Posterior vena cava (tissue), 2 donors: ENCODE data around the gene THAP9. TPM values are rescaled to one million over a fixed set of nuclear protein-coding genes. Genes with fewer than 3 reads are reported as not detected.
"Not testable (repeated sequence)": the region's sequence is repeated elsewhere in the genome, so short reads cannot be mapped to it uniquely, and the experiment has no call there.

Experiments used
- DNase-seq: peaks from one replicate; pipeline ENCODE4 v3.0.0-alpha.2; 2020; ENCODE audit warnings: low spot score
- intact Hi-C, 2 donors: fragments of 100-400 bp; cut with DNase I; formaldehyde crosslinking; loops; one replicate each; pipeline versions ENCODE4 v1.14.1 to v1.14.2; 2022 to 2023
- total RNA-seq, 2 donors: library from RNA; stranded (reverse); fragmentation: NEBNext Ultra II Directional; extraction: Animal tissue kit (Norgen Biotek cat#: 25700); gene quantifications; one replicate each; pipeline ENCODE4 v1.2.1, GENCODE V29; 2021
- donor health status: DM: yes; HTN: yes; CAD: no.
- donor health status: DM: yes; HTN: yes; CAD: no.

Gene THAP9
- total RNA-seq, 2 donors from 2014 or later = 2.9 to 4.4 TPM

DNA sequence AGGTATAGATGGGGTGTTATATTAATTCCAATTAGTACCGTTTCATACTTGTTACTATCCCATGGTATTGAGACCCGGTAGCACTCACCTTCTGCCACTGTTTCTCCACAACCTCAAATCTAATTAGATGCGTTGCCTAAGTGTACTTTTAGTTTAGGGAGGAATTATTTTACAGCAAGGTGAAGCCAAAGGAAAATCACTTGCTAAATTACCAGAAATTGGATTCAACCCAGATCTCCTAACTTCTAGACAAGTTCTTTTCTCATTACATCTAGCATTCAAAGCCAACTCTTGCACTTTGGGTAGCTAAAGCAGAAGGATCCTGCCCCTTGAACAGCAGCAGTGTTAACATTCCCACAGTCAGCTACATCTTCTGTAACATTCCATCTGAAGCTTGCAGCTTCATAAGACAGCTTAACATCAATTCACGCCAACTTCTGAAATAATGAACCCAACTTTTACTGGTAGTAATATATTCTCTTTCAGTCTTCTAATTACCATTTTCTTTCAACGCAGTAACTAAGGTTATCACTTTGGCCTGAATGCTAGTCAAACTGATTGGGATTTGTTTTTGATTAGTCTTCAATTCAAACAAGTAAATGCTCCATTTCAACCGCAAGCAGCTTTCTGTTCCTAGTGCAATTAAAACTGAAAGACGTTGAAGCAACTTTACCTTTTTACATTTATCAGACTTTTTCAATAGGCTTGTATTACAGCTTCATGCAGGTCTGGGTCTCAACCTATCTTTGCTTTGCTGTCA lies 8.6 kb upstream of the THAP9 start:
- intact Hi-C loops = no loop called here
- DNase-seq = no peak

DNA sequence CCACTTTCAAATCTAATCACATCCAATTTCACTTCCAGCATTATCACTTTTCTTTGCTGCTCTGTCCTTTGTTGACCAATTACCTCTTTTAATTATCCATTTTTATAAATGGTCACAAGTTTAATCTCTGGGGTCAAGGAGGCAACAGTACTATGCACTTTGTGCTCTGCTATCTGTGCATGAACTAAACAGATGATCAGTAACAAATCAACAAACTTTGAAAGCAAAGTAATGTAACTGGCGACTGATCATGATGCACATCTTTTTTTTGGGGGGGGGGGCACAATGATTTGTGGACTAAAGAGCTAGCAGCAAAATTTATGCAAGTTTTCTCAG lies 8.1 kb upstream of the THAP9 start:
- intact Hi-C loops = no loop called here
- no peak for DNase-seq

DNA sequence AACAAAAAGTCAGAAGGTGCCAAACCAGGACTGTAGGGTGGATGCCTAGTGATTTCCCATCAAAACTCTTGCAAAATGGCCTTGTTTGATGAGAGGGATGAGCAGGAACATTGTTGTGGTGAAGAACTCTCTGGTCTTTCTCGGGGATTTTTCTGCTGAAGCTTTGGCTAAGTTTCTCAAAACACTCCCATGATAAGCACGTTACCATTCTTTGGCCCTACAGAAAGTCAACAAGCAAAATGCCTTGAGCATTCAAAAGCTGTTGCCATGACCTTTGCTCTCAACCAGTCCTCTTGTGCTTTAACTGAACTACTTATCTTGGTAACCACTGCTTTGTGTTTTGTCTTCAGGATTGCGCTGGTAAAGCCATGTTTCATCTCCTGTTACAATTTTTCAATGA lies 6.6 kb upstream of the THAP9 start:
- intact Hi-C loops = no loop called here
- DNase-seq = no peak

DNA sequence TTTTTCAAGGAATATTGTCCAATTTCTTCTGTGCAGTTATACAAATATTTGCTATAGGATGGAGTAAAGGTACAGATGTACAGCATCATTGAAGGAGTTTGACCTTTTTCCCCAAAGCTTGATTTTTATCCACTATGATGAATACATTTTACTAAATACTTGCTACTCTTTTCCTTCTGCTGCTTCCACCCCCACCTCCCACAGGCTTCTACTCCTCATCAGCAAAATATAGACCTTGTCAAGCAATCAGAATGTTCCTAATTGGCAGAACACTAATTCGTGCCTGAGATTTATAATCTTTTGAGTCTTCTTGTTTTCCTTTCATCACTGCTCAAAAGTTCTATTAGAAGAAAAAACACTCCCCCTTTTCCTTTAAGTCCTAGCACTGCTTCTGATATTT lies 3.8 kb upstream of the THAP9 start:
- no peak for DNase-seq
- intact Hi-C loops = no loop called here

DNA sequence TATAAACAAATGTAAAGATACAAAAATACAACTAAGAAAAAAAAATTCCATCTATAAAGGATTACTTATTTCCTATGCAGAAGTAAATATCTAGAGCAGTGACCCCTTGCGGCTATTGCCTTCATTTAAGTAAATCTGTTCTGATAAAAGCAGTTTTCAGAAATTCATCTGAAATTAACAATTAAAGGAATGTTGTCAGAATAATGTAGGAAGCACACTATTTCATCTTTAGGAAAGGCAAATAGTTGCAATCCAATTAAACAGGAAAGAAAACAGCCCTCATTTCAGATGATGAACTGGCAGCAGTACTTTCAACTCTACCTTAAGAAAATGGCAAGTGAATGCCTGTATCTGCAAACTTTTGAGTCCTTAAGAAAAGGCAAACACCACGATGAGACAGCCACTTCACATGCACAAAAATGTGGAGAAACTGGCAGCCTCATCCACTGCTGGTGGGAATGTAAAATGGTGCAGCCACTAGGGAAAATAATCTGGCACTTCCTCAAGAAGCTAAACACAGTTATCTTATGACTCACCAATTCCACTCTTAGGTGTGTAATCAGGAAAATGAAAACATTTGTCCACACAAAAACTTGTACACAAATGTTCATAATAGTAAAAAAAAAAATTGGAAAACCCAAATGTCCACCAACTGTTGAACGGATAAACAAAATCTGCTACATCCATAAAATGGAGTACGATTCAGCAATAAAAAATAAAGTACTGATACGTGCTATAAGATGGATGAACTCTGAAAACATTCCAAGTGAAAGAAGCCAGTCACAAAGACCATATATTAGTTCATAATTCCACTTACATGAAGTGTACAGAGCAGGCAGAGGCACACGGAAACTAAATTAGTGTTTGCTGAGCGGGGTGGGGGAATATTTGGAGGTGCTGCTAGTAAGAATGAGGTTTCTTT lies 2.0 kb upstream of the THAP9 start:
- intact Hi-C loops = no loop called here
- DNase-seq = peak; percentile 31

DNA sequence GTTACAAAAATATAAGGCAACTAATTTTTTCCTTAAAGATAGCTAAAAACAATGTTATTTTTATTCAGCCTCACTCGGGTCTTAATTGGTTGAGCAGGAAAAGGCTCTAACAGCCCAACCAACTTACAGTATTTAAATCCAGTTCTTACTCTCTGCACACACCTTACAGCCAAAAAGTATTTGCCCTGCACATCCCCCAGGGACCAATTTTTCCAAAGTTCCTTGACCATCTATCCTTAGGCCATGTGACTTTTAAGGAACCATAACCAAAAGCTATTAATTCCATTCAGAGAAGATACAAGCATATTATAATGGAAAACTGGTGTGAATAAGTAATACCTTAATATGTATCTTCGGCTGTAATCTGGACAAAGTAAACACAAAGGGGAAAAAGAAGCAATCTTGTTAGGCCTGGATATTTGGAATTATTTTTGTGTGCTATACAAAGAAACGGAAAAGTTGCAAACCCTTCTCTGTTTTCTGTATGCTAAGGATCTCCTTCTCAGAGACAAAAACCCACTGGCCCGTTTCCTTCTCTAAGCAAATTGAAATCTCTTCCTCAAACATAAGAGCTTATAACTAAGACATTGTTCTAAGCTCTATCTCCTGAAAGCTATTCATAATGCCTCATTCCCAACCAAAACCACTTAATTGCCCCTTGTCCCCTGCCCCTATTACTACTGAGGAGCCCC lies 1.0 kb upstream of the THAP9 start:
- DNase-seq = no peak
- intact Hi-C loops = no loop called here

DNA sequence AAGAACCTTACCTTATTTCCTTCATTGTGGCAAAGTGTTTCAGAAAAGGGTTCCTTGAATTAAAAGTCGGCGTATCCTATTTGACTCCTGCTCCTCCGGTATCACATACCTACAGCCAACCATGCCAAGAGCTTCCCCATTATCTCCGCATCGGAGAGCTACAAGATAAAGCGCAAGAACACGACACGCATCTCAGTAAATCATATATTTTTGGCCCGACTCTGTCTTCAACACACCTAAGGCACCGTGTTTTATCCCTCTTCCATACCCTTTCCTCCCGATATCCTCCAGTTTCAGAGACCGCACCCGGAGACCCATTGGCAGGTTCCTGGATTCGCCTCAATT lies 497 bp upstream of the THAP9 start:
- intact Hi-C loops = no loop called here
- DNase-seq = no peak

DNA sequence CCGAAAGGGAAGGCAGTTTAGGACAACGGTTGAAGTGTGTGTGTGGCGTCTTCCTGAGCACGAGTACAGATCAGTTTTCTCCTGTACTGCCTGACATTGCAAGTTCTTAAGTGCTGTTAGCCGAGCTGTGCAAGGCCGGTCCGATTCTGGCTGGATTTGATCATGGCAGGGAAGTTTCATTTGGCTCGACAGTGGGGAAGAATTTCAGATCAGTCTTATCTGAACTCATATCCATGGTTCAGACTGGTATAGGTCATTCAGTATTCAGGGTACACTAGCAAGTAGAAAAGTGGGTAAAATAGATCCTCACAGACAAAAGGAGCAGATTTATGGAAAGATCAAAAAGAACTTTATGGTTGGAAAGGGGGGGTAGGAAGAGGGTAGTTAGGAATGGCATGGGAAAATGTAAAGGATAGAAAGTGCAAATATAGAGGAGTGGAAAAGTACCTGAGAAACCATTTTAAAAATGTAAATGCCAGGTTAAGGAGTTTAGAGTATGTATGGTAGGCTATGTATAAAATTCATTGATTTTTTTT lies 716 bp downstream of the THAP9 start:
- DNase-seq = no peak
- intact Hi-C loops = no loop called here

DNA sequence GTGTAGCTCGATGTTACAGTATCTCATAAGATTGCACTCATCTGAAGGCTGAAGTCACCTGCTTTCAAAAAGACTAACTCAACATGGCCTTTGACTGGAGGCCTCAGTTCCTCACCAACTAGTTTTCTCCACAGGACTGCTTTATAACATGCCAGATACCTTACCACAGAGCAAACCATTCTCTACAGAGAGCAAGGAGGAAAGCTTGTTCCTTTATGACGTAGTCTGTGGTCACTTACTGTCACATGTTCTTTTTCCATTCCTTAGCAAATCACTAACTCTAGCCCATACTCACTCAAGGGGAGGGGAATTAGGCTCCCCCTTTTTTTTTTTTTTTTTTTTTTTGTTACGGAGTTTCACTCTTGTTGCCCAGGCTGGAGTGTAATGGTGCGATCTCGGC lies 3.2 kb downstream of the THAP9 start:
- DNase-seq = no peak
- intact Hi-C loops = no loop called here

DNA sequence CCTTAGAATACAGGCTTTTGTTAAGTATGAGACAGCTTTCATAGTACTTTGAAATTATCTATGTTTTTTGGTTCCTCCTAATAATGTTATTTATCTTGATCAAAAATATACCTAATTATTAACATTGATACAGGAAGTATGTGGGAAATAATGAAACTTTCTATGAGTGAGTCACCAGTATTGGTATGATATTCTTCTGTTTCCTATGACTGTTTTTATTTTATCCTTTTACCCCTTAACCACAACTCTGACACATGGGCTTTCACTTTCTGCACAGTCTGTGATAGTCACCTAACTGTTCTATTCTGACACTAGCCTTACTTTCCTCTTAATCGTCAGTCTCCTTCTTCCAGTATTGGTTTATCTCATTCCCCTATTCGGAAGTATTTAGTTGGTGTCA lies 4.7 kb downstream of the THAP9 start:
- no peak for DNase-seq
- intact Hi-C loops = no loop called here

DNA sequence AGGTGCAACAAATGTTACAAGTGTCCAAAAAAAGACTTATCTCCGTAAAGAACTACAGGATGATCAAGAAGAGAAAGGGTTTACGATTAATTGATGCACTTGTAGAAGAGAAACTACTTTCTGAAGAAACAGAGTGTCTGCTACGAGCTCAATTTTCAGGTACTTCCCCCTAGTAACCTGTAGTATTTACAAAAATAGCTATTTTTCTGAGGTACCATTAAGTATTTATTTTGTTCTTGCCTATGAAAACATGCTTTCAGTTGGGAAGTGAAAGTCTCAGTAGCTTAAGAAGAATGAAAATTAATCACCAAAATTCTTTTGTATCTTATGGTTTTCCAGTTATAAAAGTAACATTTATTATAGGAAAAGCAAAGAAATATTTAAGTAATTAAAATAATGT lies 5.9 kb downstream of the THAP9 start:
- DNase-seq = no peak
- intact Hi-C loops = no loop called here

DNA sequence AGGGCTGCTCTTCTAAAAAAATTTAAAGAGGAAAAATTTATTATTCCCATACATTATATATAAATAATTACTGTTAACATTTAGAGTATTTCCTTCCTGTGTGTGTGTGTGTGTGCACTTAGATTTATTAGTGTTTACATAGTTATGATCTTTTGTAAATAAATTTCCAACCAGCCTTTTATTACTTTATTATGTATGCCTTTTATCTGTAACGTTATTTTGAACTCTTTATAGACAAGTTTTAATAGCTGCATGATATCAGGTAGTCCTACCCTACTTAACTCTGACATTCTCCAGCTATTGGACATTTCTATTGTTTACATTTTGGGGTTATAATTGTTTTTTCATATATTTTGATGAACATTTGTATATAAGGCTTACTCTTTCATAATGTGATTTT lies 8.8 kb downstream of the THAP9 start:
- DNase-seq = no peak
- intact Hi-C loops = no loop called here

DNA sequence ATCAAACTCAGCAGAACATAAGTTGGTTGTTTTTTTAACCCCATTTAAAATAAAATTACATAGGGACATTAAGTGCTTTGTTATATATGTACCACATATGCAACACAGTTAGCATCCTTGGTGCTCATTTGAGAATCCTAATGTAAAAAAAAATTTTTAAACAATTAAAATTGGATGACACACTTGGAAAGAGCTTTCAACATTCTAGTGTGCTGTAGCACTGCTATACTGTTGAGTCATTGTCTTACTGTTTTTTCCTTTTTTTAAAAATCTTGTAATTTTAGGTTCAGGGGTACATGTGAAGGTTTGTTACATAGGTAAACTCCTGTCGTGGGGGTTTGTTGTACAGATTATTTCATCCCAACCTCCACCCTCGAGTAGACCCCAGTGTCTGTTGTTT lies 12.8 kb downstream of the THAP9 start:
- intact Hi-C loops = no loop called here
- DNase-seq = no peak

DNA sequence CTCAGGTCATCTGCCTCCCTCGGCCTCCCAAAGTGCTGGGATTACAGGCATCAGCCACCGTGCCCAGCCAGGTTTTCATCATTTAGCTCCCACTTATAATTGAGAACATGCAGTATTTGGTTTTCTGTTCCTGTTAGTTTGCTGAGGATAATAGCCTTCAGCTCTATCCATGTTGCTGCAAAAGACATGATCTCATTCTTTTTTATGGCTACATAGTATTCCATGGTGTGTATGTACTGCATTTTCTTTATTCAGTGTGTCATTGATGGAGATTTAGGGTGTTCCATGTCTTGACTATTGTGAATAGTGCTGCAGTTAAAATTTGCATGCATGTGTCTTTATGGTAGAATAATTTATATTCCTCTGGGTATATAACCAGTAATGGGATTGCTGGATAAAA lies 13.4 kb downstream of the THAP9 start:
- not testable (repeated sequence) for DNase-seq

DNA sequence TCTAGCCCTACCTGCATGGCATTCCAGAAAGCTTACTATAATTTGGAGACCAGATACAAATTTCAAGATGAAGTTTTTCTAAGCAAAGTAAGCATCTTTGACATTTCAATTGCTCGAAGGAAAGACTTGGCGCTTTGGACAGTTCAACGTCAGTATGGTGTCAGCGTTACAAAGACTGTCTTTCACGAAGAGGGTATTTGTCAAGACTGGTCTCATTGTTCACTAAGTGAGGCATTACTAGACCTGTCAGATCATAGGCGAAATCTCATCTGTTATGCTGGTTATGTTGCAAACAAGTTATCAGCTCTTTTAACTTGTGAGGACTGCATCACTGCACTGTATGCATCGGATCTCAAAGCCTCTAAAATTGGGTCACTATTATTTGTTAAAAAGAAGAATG lies 17.6 kb downstream of the THAP9 start:
- DNase-seq = no peak
- intact Hi-C loops = no loop called here

More for the DNA sequence above, 13.4 kb downstream of the THAP9 start:
- intact Hi-C loops = not testable (repeated sequence)

DNA sequence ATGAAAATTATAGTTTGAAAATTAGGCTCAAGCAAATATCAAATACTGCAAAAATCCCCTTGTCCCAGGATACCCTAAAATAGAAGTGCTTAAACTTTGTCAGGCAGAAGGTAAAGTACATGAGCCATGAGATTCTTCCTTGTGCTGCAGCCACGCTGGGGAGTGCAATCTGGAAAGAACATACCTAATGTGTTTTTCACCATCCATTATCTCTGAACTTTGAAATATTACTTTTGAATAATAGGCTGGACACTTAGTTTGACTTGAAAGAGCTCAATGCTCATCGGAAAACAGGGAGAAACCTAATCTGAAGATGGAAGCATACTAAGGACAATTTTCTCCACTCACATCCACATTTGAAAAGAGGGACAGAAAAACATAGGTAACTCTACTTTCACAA lies 18.9 kb downstream of the THAP9 start:
- intact Hi-C loops = no loop called here
- no peak for DNase-seq

DNA sequence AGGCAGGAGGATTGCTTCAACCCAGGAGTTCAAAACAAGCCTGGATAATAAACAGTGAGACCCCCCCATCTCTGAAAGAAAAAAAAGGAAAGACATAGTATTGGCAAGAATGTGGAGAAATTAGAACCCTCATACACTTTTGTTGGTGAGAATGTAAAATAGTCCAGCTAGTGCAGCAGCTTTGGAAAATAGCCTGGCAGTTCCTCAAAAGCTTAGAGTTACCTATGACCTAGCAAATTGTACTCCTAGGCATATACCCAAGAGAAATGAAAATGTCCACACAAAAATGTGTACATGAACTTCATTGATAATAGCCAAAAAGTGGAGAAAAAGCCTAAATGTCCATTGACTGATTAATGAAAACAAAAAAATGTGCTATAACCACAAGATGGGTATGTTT lies 21.3 kb downstream of the THAP9 start:
- intact Hi-C loops = no loop called here
- no peak for DNase-seq

DNA sequence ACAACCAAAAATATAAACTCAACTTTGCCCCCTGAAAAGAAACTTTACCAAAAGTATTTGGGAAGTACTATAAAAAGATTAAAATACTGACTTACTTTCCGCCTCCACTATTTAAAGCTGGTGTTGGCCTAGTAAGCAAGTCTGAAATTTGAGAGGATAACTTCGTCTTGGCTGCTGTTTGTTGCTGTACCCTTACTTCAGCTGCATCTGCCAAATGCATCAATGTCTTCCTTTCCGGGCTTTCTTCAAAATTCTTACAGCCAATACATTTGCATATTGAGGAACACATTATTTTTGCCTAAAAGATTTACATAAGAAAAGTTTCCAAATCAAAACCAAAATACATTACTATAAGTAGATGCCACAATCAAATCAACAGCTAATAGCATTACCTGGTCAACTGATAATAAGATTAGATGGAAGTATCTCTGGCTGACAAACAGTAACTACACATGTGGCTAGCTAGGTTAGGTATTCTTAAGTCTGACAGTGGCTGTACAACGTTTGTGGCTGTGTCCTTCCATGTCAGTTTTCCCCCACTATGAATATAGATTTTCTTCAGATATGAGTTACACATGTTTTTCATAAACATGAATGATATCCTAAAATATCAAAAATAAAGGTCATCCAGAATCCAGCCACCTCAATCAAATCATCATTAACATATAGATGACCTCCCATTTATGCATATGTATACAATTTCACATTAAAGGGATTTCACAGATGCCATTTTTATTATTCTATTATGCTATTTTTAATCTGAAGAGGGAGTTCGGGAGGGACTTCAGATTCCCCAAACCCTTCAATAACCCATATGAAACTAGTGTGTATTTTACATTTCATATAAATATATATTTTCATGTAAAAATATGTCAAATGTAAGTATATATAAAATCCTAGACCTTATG lies 30.6 kb downstream of the THAP9 start:
- intact Hi-C loops = no loop called here
- no peak for DNase-seq

DNA sequence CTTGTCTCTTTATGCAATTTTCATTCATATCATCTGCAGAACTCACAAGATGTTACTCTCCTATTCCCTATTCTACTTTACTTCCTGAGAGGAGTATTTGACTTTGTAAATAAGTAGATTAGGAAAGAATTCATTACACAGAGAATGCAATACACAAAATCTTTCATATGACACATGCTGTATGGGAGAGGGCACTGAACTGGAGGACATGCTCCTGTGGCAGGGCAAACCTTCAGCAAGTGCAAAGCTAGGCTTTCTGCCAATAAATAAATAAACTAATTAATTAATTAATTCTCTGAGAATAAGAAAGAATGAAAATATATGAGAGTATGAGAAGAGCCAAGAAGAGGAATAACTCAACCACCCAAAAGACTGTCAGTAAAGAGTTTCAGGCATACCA lies 33.9 kb downstream of the THAP9 start:
- no peak for DNase-seq
- intact Hi-C loops = no loop called here
